Fibroblast of lung (primary cell): ENCODE data around the gene TPP2. TPM values are rescaled to one million over a fixed set of nuclear protein-coding genes. Genes with fewer than 3 reads are reported as not detected.

Experiments used
- DNase-seq, 2 donors: peaks; one replicate each; pipeline versions ENCODE4 v3.0.0 to v3.0.0-alpha.2; 2010; ENCODE audit warnings: low read depth in 2 of 2
- H2AFZ ChIP-seq: 2 replicates; pipeline ENCODE4 v1.5.1; 2012; ENCODE audit warnings: low read length, control low read depth, inconsistent platforms
- H3K27ac ChIP-seq: 2 replicates; pipeline ENCODE4 v1.5.1; 2011; ENCODE audit warnings: low read length, control low read depth; ENCODE audit not compliant: insufficient read depth
- H3K27me3 ChIP-seq: 2 replicates; pipeline ENCODE4 v1.5.1; 2011; ENCODE audit warnings: mild to moderate bottlenecking, low read length; ENCODE audit not compliant: control insufficient read depth, insufficient read depth
- H3K36me3 ChIP-seq: 2 replicates; pipeline ENCODE4 v1.5.1; 2011; ENCODE audit warnings: low read length; ENCODE audit not compliant: control insufficient read depth, insufficient read depth
- H3K4me1 ChIP-seq: 2 replicates; pipeline ENCODE4 v1.5.1; 2011; ENCODE audit warnings: low read length; ENCODE audit not compliant: control insufficient read depth, insufficient read depth; ENCODE audit errors: extremely low read depth
- H3K4me2 ChIP-seq: 2 replicates; pipeline ENCODE4 v1.5.1; 2011; ENCODE audit warnings: low read length, control low read depth; ENCODE audit not compliant: insufficient read depth; ENCODE audit errors: extremely low read depth
- H3K4me3 ChIP-seq, 4 experiments: fragments of 200-600 bp in 1 of 4; sonication (generic) in 1 of 4; replicated peaks in 1 of 4; 2 replicates each; pipeline ENCODE4 v1.5.1; 2011 to 2016; ENCODE audit warnings: low read length in 4 of 4, low read depth in 3 of 4, mild to moderate bottlenecking in 3 of 4, control low read depth in 2 of 4, inconsistent platforms in 1 of 4, mixed read lengths in 1 of 4; ENCODE audit not compliant: insufficient read depth in 1 of 4; ENCODE audit errors: control extremely low read depth in 1 of 4
- H3K79me2 ChIP-seq: 2 replicates; pipeline ENCODE4 v1.5.1; 2012; ENCODE audit warnings: mild to moderate bottlenecking, low read length, inconsistent platforms; ENCODE audit not compliant: control insufficient read depth, insufficient read depth
- H3K9ac ChIP-seq: 2 replicates; pipeline ENCODE4 v1.5.1; 2011; ENCODE audit warnings: mild to moderate bottlenecking, low read length, control low read depth; ENCODE audit not compliant: insufficient read depth
- H3K9me3 ChIP-seq: 2 replicates; pipeline ENCODE4 v1.5.1; 2012; ENCODE audit warnings: low read depth, low read length; ENCODE audit not compliant: control insufficient read depth, insufficient read depth
- H4K20me1 ChIP-seq: 2 replicates; pipeline ENCODE4 v1.5.1; 2011; ENCODE audit warnings: low read length; ENCODE audit not compliant: control insufficient read depth, insufficient read depth; ENCODE audit errors: extremely low read depth
- EZH2 ChIP-seq: IDR thresholded peaks from 2 replicates; pipeline ENCODE4 v1.5.1; 2012; ENCODE audit warnings: low read length, control low read depth, mild to moderate bottlenecking; ENCODE audit errors: missing control alignments
- polyA plus RNA-seq, 2 donors: library from polyadenylated mRNA; depleted of rRNA in 1 of 2; stranded (reverse) in 1 of 2; unstranded in 1 of 2; fragments of >200 nt; gene quantifications; 2 replicates each; pipeline ENCODE4 v1.2.1, GENCODE V29; 2011 to 2012; ENCODE audit warnings: missing spikeins in 1 of 2
- total RNA-seq: library from RNA; depleted of rRNA; stranded (reverse); fragments of >200 nt; gene quantifications from 2 replicates; pipeline ENCODE4 v1.2.1, GENCODE V29; 2014
- TF ChIP-seq, protein P1 (sequence below), 2 donors: IDR thresholded peaks in 1 of 2; conservative IDR thresholded peaks in 1 of 2; 1 replicate in 1 of 2; 2 replicates in 1 of 2; pipeline ENCODE4 v1.5.1; 2011 to 2012; ENCODE audit warnings: low read length in 2 of 2, control low read depth in 1 of 2, inconsistent platforms in 1 of 2, low read depth in 1 of 2, mild to moderate bottlenecking in 1 of 2

TPP2 gene
- total and polyA plus RNA-seq, 2 donors (not counting 1 experiment from before 2014, with no cell fraction given) = 45.0 to 60.3 TPM

DNA sequence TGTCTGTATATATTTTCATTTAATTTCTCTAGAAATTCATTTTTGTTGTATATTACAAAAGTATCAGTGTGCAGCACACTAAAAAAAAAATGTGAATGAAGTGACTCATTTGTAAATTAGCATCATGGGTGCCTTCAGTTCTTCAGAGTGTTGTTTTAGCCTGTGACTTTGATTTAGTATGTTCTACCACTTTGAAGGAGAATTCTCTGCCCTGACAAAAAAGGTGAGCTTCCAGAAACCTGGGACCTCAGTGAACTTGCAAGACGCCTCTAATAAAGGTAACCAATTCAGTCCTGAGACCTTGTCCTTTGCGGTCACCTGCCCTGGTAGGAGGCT, 95.7 kb downstream of the TPP2 start:
- Histone ChIP-seq H3K9ac (no peak overlapping the region), H3K36me3 (no peaks in the 10 kb centered on the region), H3K4me1 (peaks cover 4% of the 10 kb centered on the region), H4K20me1 (no peaks in the 10 kb centered on the region), H3K4me2 (no peak overlapping the region), H3K9me3 (no peaks in the 10 kb centered on the region), H3K27ac (no peak overlapping the region), H3K27me3 (peaks cover 15% of the 10 kb centered on the region), H2AFZ (no peak overlapping the region), H3K4me3 (no peak overlapping the region), H3K79me2 (no peaks in the 10 kb centered on the region)
- no peak for DNase-seq
- TF ChIP-seq, protein P1, sequence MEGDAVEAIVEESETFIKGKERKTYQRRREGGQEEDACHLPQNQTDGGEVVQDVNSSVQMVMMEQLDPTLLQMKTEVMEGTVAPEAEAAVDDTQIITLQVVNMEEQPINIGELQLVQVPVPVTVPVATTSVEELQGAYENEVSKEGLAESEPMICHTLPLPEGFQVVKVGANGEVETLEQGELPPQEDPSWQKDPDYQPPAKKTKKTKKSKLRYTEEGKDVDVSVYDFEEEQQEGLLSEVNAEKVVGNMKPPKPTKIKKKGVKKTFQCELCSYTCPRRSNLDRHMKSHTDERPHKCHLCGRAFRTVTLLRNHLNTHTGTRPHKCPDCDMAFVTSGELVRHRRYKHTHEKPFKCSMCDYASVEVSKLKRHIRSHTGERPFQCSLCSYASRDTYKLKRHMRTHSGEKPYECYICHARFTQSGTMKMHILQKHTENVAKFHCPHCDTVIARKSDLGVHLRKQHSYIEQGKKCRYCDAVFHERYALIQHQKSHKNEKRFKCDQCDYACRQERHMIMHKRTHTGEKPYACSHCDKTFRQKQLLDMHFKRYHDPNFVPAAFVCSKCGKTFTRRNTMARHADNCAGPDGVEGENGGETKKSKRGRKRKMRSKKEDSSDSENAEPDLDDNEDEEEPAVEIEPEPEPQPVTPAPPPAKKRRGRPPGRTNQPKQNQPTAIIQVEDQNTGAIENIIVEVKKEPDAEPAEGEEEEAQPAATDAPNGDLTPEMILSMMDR (conservative IDR thresholded peaks at IDR 0.05 in 1 of 2, IDR thresholded peaks at IDR 0.05 in 1 of 2; ENCODE audit: low read depth in 1 of 2, low read length in 2 of 2) = no peak
- TF ChIP-seq EZH2 = no peak

DNA sequence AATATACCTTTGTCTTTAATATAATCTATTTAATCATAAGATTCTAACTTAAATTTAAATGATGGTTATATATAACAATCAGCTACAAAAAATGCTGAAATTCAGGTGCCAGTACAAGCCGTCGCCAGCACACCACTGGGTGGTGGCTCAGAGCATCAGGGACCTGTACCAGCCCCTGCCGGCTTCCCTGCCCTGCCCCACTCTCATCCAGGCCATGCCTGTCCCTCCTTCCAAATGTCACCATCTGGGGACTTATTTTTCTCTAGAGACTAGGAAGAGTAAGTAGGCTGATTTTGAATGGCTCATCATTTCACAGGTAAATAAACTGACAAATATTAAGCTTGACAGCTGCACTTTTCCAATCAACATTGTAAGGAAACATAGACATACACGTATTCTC, 96.5 kb downstream of the TPP2 start:
- H3K27me3 ChIP-seq = peaks cover 13% of the 10 kb centered on the region
- H3K4me1 ChIP-seq = peaks cover 4% of the 10 kb centered on the region
- no peak overlapping the region for H2AFZ ChIP-seq
- no peak overlapping the region for H3K27ac ChIP-seq
- no peaks in the 10 kb centered on the region for H4K20me1 ChIP-seq
- no peak overlapping the region for H3K4me3 ChIP-seq
- H3K36me3 ChIP-seq = no peaks in the 10 kb centered on the region
- no peak for DNase-seq
- H3K9ac ChIP-seq = no peak overlapping the region
- H3K79me2 ChIP-seq = no peaks in the 10 kb centered on the region
- no peak overlapping the region for H3K4me2 ChIP-seq
- TF ChIP-seq EZH2 = no peak
- TF ChIP-seq, protein P1 (conservative IDR thresholded peaks at IDR 0.05 in 1 of 2, IDR thresholded peaks at IDR 0.05 in 1 of 2; ENCODE audit: low read depth in 1 of 2, low read length in 2 of 2) = no peak
- no peaks in the 10 kb centered on the region for H3K9me3 ChIP-seq

DNA sequence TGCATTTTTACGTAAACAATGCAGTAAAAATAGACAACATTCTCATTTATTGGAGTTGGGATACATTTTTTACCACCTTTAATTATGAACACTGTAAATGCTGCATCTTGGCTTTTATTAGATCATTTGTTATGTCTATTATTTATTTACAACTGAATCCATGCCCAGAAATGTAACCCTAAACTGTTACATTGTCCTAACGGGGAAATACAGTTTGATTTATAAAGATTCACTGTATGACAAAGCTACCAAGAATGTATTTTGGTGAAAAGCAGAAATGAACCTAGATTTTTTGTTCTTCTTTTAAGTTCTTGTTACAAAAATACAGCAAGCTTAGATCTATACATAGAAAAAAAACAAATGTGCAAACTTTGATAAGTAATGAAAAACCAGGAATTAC, 97.0 kb downstream of the TPP2 start:
- Histone ChIP-seq H3K36me3 (no peaks in the 10 kb centered on the region), H3K79me2 (no peaks in the 10 kb centered on the region), H3K4me1 (peaks cover 4% of the 10 kb centered on the region), H3K9ac (no peak overlapping the region), H3K27me3 (peaks cover 10% of the 10 kb centered on the region), H3K9me3 (no peaks in the 10 kb centered on the region), H4K20me1 (no peaks in the 10 kb centered on the region), H3K27ac (no peak overlapping the region), H3K4me2 (peak overlapping the region; percentile 48), H2AFZ (no peak overlapping the region), H3K4me3 (no peak overlapping the region)
- TF ChIP-seq, protein P1 (conservative IDR thresholded peaks at IDR 0.05 in 1 of 2, IDR thresholded peaks at IDR 0.05 in 1 of 2; ENCODE audit: low read depth in 1 of 2, low read length in 2 of 2) = no peak
- no peak for TF ChIP-seq EZH2
- DNase-seq = peak; percentile 37 to 79
